ENCODE data around the gene SRC. TPM values are rescaled to one million over a fixed set of nuclear protein-coding genes. Genes with fewer than 3 reads are reported as not detected.

The SRC gene
- total RNA-seq, 1 experiment from 2014 or later: 42.3 TPM

DNA sequence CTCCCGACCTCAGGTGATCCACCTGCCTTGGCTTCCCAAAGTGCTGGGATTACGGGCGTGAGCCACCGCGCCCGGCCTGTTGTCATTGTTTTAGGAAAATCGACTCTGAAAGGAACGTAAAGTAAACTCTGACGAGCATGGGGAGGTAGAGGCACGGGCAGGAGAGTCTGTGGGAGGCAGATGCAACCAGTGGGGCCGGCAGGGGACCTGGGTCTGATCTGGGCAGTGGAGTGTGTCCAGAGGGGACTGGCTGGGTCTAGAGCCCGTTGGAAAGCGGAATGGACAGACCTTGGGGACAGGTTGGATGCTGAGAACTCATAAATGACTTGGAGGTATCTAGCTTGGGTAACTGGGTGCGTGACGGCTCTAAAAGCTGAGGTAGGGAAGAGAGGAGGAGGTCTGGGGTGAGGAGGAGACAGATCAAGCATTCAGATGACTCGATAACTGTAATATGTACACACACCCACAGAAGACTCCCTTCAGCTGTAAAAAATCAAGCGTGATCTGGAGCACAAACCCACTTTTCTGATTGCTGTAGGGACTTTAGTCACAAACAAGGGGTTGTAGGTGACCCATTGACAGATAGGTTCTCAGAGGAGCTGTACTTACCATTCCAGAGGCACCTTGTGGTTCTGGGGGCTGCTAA is 34.1 kb upstream of the SRC start:
- H3K79me2 ChIP-seq (ENCODE audit: insufficient read depth, low read length): peaks cover 54% of the 10 kb centered on the region
- no peak overlapping the region for H3K4me2 ChIP-seq (ENCODE audit: low read length)
- DNase-seq (ENCODE audit: low read depth, low spot score) (no peak), ATAC-seq (no peak)
- H3K4me3 ChIP-seq (replicated peaks in 1 of 2; ENCODE audit: low read depth in 1 of 2, low read length in 2 of 2): no peak overlapping the region
- H4K20me1 ChIP-seq (ENCODE audit: insufficient read depth): no peaks in the 10 kb centered on the region
- no peak overlapping the region for H3K9ac ChIP-seq (ENCODE audit: low read length)
- intact Hi-C loops (cut with micrococcal nuclease): no loop called here
- peaks cover 4 to 18% of the 10 kb centered on the region in 2 experiments for H3K36me3 ChIP-seq (ENCODE audit: control insufficient read depth in 1 of 2, insufficient read depth in 2 of 2, low read length in 2 of 2)
- TF ChIP-seq EZH2phosphoT487 (IDR thresholded peaks at IDR 0.05; ENCODE audit: borderline replicate concordance) (no peak), ELF1 (IDR thresholded peaks at IDR 0.05; ENCODE audit: borderline replicate concordance, low read depth) (no peak), FOSL1 (IDR thresholded peaks at IDR 0.05; ENCODE audit: low read depth) (no peak), TCF7L2 (IDR thresholded peaks at IDR 0.05; ENCODE audit: borderline replicate concordance, extremely low read depth, insufficient read depth, insufficient read length) (no peak), SP1 (IDR thresholded peaks at IDR 0.05; ENCODE audit: low read depth) (no peak), JUND (IDR thresholded peaks at IDR 0.05) (no peak), SIN3A (IDR thresholded peaks at IDR 0.05; ENCODE audit: low read depth) (no peak), ZNF274 (IDR thresholded peaks at IDR 0.05; ENCODE audit: low read depth, low read length) (no peak), POLR2AphosphoS5 (IDR thresholded peaks at IDR 0.05; ENCODE audit: low read depth, low read length) (no peak), SRF (IDR thresholded peaks at IDR 0.05; ENCODE audit: low read depth) (no peak), ZFX (IDR thresholded peaks at IDR 0.05) (no peak), POLR2A (IDR thresholded peaks at IDR 0.05; ENCODE audit: borderline replicate concordance, extremely low read depth, insufficient read depth, insufficient read length) (no peak), CTCF (IDR thresholded peaks at IDR 0.05 in 2 of 3, conservative IDR thresholded peaks at IDR 0.05 in 1 of 3; ENCODE audit: borderline replicate concordance in 1 of 3, insufficient read depth in 1 of 3, low read depth in 2 of 3, low read length in 2 of 3) (no peak), CBX3 (IDR thresholded peaks at IDR 0.05; ENCODE audit: low read depth) (no peak), YY1 (IDR thresholded peaks at IDR 0.05; ENCODE audit: extremely low read depth, insufficient replicate concordance, low read depth, low read length) (no peak), MAX (IDR thresholded peaks at IDR 0.05) (no peak)
- TF ChIP-seq, protein P1, sequence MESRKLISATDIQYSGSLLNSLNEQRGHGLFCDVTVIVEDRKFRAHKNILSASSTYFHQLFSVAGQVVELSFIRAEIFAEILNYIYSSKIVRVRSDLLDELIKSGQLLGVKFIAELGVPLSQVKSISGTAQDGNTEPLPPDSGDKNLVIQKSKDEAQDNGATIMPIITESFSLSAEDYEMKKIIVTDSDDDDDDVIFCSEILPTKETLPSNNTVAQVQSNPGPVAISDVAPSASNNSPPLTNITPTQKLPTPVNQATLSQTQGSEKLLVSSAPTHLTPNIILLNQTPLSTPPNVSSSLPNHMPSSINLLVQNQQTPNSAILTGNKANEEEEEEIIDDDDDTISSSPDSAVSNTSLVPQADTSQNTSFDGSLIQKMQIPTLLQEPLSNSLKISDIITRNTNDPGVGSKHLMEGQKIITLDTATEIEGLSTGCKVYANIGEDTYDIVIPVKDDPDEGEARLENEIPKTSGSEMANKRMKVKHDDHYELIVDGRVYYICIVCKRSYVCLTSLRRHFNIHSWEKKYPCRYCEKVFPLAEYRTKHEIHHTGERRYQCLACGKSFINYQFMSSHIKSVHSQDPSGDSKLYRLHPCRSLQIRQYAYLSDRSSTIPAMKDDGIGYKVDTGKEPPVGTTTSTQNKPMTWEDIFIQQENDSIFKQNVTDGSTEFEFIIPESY (IDR thresholded peaks at IDR 0.05; ENCODE audit: extremely low read depth, insufficient replicate concordance, low read length): no peak
- TF ChIP-seq, protein P2, sequence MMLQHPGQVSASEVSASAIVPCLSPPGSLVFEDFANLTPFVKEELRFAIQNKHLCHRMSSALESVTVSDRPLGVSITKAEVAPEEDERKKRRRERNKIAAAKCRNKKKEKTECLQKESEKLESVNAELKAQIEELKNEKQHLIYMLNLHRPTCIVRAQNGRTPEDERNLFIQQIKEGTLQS (IDR thresholded peaks at IDR 0.05): no peak
- no peaks in the 10 kb centered on the region for H3K27me3 ChIP-seq (ENCODE audit: insufficient read depth, low read length)
- BruUV-seq (replicated peaks): no TSS peak
- no peak overlapping the region for H2AFZ ChIP-seq (ENCODE audit: low read depth, low read length, poor library complexity, severe bottlenecking)
- RAD21 ChIA-PET (ENCODE audit: low non-redundant PET in 1 of 2, low total read pairs in 2 of 2, uncharacterized antibody in 2 of 2, unreplicated experiment in 2 of 2): no interaction called here
- POLR2A ChIA-PET: no interaction called here
- H3K27ac ChIP-seq (ENCODE audit: low read depth, low read length): no peak overlapping the region
- H3K9me2 ChIP-seq (ENCODE audit: insufficient read depth): no peaks in the 10 kb centered on the region
- CTCF ChIA-PET: no interaction called here
- no peaks in the 10 kb centered on the region; a peak in 1 of 4 replicates for H3K4me1 ChIP-seq (ENCODE audit: control insufficient read depth in 1 of 2, insufficient read depth in 2 of 2, low read length in 2 of 2)
- H3K9me3 ChIP-seq (ENCODE audit: control insufficient read depth in 1 of 2, insufficient read depth in 1 of 2, low read depth in 1 of 2, low read length in 2 of 2): no peaks in the 10 kb centered on the region

All from HCT116 (cell line).